Body of pancreas (tissue), 4 donors: ENCODE measurements around the gene ACVR1C. TPM values are rescaled to one million over a fixed set of nuclear protein-coding genes. Genes with fewer than 3 reads are reported as not detected.

Experiments used
- ATAC-seq: fragments of 150-250 bp; one replicate; pipeline ENCODE4 v1.9.1; 2016
- DNase-seq, 4 donors: peaks; one replicate each; pipeline ENCODE4 v3.0.0-alpha.2; 2019
- H3K27ac ChIP-seq, 4 donors: fragments of 200-600 bp; sonication (generic); 1 replicate in 3 of 4; 2 replicates in 1 of 4; pipeline versions ENCODE4 v1.5.1 to v1.6.1; 2016 to 2019; ENCODE audit warnings: mild to moderate bottlenecking in 1 of 4, mixed read lengths in 1 of 4, moderate library complexity in 1 of 4
- H3K27me3 ChIP-seq, 2 donors: fragments of 200-600 bp; sonication (generic); one replicate each; pipeline ENCODE4 v1.6.0; 2016; ENCODE audit warnings: mild to moderate bottlenecking in 1 of 2
- H3K36me3 ChIP-seq, 2 donors: fragments of 200-600 bp; sonication (generic); replicated peaks in 1 of 2; 2 replicates each; pipeline ENCODE4 v1.5.1; 2016; ENCODE audit warnings: low read depth in 2 of 2; ENCODE audit not compliant: insufficient read depth in 1 of 2
- H3K4me1 ChIP-seq: fragments of 200-600 bp; sonication (generic); one replicate; pipeline ENCODE4 v1.6.0; 2016
- H3K4me3 ChIP-seq, 2 donors: fragments of 200-600 bp; sonication (generic); 1 replicate in 1 of 2; 2 replicates in 1 of 2; pipeline ENCODE4 v1.5.1; 2016 to 2019
- H3K9me3 ChIP-seq, 3 donors: fragments of 200-600 bp; sonication (generic); 1 replicate in 2 of 3; 2 replicates in 1 of 3; pipeline ENCODE4 v1.5.1; 2016
- CTCF ChIP-seq, 7 experiments: fragments of 450-650 bp in 4 of 7; fragments of 200-600 bp in 3 of 7; sonication (generic) in 3 of 7; IDR thresholded peaks; one replicate each; pipeline ENCODE4 v1.5.1; 2016 to 2019; ENCODE audit warnings: antibody characterized with exemption in 7 of 7
- POLR2A ChIP-seq, 3 donors: fragments of 450-650 bp; IDR thresholded peaks; one replicate each; pipeline ENCODE4 v1.6.1; 2016; ENCODE audit warnings: antibody characterized with exemption in 3 of 3, mild to moderate bottlenecking in 2 of 3
- WGBS, 2 donors: methylation state at CpG; one replicate each; pipeline ENCODE4 v1.1.5; 2017; 5-methylcytosine and 5-hydroxymethylcytosine counted together
- intact Hi-C: fragments of 100-400 bp; cut with DNase I; formaldehyde crosslinking; loops from one replicate; pipeline ENCODE4 v1.15.1; 2023
- total RNA-seq, 2 donors: library from RNA; depleted of rRNA; stranded (reverse); fragments of >200 nt; gene quantifications; one replicate each; pipeline ENCODE4 v1.1.0, GENCODE V29; 2016

The ACVR1C gene
- total RNA-seq, 2 donors from 2014 or later, result 1.6 to 6.6 TPM

- DNase-seq, result peak; percentile 75 to 82 (median 79)
- Histone ChIP-seq H3K27me3 (no peaks in the 10 kb centered on the region), H3K4me1 (peaks cover 29% of the 10 kb centered on the region), H3K4me3 (no peak overlapping the region), H3K36me3 (no peaks in the 10 kb centered on the region), H3K27ac (no peak overlapping the region), H3K9me3 (no peaks in the 10 kb centered on the region)
- intact Hi-C loops, result loop anchor here (10.0 kb wide), 1 partner anchor 513 kb away; no protein-coding TSS in a partner anchor
- TF ChIP-seq POLR2A (IDR thresholded peaks at IDR 0.05), result no peak
- TF ChIP-seq CTCF (IDR thresholded peaks at IDR 0.05), result peak; percentile 62 to 82 (median 78)
- WGBS, 2 donors, result 5 to 11% methylated on average over 5 of the region's 5 CpGs
- ATAC-seq, result peak; percentile 67
Observed at GRCh38 chr2:157492189-157492773, 136.4 kb downstream of the ACVR1C start.

- DNase-seq, result no peak
- no peak for ATAC-seq
- Histone ChIP-seq H3K27ac (no peak overlapping the region), H3K4me3 (no peak overlapping the region), H3K27me3 (no peaks in the 10 kb centered on the region), H3K4me1 (peaks cover 40% of the 10 kb centered on the region), H3K9me3 (no peaks in the 10 kb centered on the region), H3K36me3 (no peaks in the 10 kb centered on the region)
- intact Hi-C loops, result loop anchor here (10.0 kb wide), 1 partner anchor 515 kb away; no protein-coding TSS in a partner anchor
- no peak for TF ChIP-seq POLR2A (IDR thresholded peaks at IDR 0.05)
- TF ChIP-seq CTCF (IDR thresholded peaks at IDR 0.05), result no peak
- 59 to 86% methylated on average over 1 of the region's 1 CpG for WGBS, 2 donors
Observed at GRCh38 chr2:157489983-157490382, 138.7 kb downstream of the ACVR1C start.

GRCh38 chr2:157488877-157489276, 139.8 kb downstream of the ACVR1C start:
- 16 to 29% methylated on average over 3 of the region's 3 CpGs for WGBS, 2 donors
- intact Hi-C loops, result no loop called here
- peak; percentile 73 to 87 (median 84) for DNase-seq

DNA sequence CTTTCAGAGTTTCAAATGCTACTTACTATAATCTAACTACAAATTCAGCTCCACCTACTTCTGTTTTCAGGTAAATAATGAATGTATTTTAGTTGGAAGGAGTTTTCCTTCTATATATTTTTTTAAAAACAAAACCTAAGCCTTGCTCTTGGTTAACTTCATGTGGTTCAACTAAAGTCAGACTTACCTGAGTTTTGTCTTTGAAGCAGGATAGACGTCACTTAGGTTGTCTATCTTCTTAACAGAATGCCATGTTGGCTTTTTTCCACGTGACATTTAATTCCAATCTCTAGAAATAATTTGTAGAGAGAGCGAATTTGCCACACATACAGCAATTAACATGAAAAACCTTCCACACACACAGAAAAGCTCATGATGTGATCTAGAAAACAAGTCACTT, 140.9 kb downstream of the ACVR1C start:
- DNase-seq (no peak), ATAC-seq (no peak)
- H3K27ac ChIP-seq, result peak overlapping the region in 2 of 4 donors; percentile 14 to 56
- H3K4me3 ChIP-seq, result no peak overlapping the region
- no peaks in the 10 kb centered on the region for H3K9me3 ChIP-seq
- H3K4me1 ChIP-seq, result peaks cover 40% of the 10 kb centered on the region
- H3K27me3 ChIP-seq, result no peaks in the 10 kb centered on the region
- H3K36me3 ChIP-seq, result no peaks in the 10 kb centered on the region
- TF ChIP-seq CTCF (IDR thresholded peaks at IDR 0.05) (no peak), POLR2A (IDR thresholded peaks at IDR 0.05) (no peak)
- intact Hi-C loops, result no loop called here
- 33 to 36% methylated on average over 3 of the region's 3 CpGs for WGBS, 2 donors

More at GRCh38 chr2:157488877-157489276, 139.8 kb downstream of the ACVR1C start:
- no peak overlapping the region for H3K4me3 ChIP-seq
- H3K36me3 ChIP-seq, result no peaks in the 10 kb centered on the region
- ATAC-seq, result peak; percentile 93
- peaks cover 40% of the 10 kb centered on the region for H3K4me1 ChIP-seq
- peak overlapping the region; percentile 30 to 60 (median 55) for H3K27ac ChIP-seq
- H3K27me3 ChIP-seq, result no peaks in the 10 kb centered on the region
- TF ChIP-seq CTCF (IDR thresholded peaks at IDR 0.05) (peak in 3 of 7 experiments; percentile 15 to 24 (median 20)), POLR2A (IDR thresholded peaks at IDR 0.05) (no peak)
- no peaks in the 10 kb centered on the region for H3K9me3 ChIP-seq

DNA sequence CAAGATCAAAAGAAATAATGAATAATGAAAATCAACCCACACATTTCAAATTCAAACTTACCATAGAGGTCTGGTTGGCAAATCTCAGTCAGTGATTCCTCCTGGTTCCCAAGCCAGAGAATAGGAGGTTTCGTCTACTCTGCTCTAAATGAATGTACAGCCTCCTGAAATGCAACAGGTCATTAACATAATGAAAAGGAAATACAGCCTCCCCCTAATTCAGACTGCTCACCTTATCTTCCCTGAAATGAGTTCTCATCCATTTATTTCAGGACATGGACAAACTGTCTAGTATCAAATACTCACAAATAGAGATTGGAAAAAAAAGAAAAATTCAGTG, 141.4 kb downstream of the ACVR1C start:
- WGBS, 2 donors, result 82 to 86% methylated on average over 1 of the region's 1 CpG
- no peak for TF ChIP-seq CTCF (IDR thresholded peaks at IDR 0.05)
- TF ChIP-seq POLR2A (IDR thresholded peaks at IDR 0.05), result no peak
- peaks cover 40% of the 10 kb centered on the region for H3K4me1 ChIP-seq
- H3K27me3 ChIP-seq, result no peaks in the 10 kb centered on the region
- H3K27ac ChIP-seq, result peak overlapping the region in 1 of 4 donors; percentile 56
- no peak for ATAC-seq
- no peak overlapping the region for H3K4me3 ChIP-seq
- no peaks in the 10 kb centered on the region for H3K36me3 ChIP-seq
- DNase-seq, result no peak
- intact Hi-C loops, result no loop called here
- H3K9me3 ChIP-seq, result no peaks in the 10 kb centered on the region
